HG03575 (cell line): ENCODE measurements around the gene IMMT.
"Not testable (repeated sequence)": the region's sequence is repeated elsewhere in the genome, so short reads cannot be mapped to it uniquely, and the experiment has no call there.

Experiments used
- ATAC-seq: cut with Tn5 transposase; IDR thresholded peaks from one replicate; pipeline ENCODE4 v1.9.1; 2021; ENCODE audit not compliant: unreplicated experiment, insufficient number of reproducible peaks, low FRiP score; ENCODE audit errors: extremely low read depth

Gene IMMT

DNA sequence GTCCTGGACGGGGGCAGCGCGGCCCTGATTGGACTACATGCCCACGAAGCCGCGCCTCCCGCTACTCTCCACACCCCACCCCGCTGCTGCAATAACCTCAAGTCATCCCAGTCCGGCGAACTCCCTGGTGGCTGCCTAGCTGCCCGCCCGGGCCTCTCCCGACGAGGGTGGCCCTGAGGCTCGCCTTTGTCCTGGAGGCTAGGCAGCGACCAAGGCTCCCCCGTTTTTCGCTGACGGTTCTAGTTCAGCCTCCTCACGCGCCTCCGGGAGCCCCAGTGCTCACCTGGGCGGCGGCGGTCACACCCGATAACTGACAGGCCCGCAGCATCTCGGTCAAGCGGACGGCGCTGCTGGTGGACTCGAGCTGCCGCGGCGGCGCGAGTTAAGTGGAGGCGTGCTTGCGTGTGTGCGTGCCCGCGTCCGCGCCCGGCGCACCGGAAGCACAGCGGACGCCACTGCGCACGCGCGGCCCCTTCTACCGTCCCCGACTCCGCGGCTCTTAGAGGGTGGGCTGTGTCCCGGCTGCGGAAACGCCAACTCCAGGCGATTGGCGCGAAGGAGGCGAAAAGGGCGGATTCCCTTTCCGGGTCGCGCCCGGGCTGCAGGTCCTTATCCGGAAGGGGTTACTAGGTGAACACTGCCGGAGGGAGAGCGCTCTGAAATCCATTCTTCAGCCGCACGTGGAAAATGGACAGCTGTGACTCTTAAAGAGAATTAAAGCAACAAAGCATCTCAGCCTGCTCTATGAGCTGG is at the start of gene IMMT:
IMMT (minus strand) TSS at position 408 of the 753 bp plus-strand sequence; CDS start at position 328, 80 bp downstream.
- peak; percentile 63 for ATAC-seq

DNA sequence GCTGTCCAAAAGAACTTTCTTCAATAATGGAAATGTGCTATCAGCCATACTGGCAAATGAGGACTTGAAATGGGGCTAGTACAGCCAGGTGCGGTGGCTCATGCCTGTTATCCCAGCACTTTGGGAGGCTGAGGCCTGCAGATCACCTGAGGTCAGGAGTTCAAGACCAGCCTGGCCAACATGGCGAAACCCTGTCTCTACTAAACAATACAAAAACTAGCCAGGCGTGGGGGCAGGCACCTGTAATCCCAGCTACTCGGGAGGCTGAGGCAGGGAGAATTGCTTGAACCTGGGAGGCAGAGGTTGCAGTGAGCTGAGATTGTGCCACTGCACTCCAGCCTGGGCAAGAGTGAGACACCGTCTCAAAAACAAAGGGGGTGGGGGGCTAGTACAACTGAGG is 49.5 kb upstream of the IMMT start:
- not testable (repeated sequence) for ATAC-seq

DNA sequence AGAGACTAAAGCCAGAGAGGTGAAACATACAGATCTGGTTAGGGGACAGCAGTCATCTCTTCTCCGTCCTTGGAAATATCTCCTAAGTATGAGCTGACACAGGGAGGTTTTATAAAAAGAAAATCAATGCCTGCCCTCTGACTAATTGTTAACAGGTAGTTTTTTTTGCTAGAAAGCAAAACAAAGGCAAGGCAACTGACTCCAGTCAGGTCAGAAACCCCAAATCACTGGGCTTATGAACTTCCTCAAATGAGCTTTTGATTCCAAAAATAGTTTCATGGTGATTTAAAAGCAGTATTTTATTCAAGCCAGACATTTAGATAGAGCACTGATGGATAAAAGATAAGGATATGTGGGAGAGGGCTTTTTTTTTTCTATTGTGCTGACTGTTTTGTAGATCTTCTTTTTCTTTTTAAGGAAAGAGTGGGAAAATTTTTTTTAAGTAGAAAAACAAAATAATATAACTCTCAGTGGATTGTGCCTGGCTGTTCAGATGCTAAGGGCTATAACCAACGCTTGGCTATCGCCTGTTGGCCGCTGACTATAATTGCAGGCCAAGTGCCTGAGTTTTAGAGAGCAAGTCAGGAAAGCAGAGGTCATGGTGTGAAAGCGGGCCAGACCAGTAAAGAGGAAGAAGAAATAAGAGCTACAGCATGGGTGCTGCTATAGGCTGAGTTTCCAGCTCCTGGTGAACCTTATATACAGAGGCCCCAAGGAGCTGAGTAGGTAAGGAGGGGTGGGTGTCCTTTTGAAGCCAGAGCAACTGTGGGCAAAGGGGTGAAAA is 48.9 kb upstream of the IMMT start:
- no peak for ATAC-seq

DNA sequence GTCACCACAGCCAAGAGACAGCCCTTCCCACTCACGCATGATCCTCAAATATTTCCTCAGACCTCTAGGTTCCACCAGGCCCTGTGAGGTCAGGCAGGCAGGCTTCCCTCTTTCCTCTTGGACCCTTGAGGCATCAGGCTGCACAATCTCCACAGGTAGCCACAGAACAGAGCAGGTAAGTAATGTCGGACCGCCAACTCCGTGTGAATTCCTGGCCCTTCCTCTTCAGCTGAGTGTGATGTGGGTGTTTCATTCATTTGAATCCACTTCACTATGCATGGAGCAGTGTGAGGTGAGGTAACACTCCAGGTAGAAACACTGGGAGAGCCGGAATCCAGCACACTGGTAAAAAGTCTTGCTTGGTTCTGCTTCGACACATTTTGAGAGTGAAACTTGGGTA is 48.0 kb upstream of the IMMT start:
- no peak for ATAC-seq

DNA sequence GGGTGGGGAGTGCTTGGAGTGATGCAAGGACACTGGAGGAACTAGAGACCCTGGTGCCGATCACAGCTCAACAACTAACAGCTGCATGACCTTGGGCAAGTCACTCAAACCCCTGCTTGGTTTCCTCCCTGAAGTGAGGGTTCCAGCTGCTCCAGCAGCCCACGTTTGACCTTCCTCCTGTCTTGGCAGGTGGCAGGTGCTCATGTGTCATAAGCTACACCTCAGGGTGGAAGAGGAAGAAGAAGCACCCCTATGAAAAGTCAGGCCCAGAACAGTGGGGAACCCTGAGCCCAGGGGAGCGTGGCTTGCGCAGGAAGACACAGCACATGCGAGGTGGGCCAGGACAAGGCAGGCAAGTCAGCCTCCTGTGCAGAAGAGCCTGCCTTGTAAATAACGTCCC is 46.3 kb upstream of the IMMT start:
- no peak for ATAC-seq

DNA sequence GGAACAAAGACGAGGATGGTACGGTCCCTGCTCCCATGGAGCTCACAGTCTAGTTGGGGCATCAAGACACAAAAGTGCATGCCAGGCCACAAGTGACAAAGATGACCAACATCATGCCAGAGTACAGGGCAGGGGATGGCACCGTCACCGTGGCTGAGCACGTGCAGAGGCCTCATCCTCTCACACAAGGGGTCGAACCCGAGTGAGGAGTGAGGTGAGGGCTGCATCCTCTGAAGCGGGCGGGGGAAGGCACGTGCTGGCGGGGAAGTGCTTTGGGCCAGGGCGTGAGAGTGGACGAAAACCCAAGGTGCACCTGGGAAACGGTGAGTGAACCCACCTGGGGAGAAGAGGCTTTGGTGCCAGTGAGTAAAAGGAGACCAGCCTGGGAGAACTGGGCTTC is 45.0 kb upstream of the IMMT start:
- no peak for ATAC-seq

DNA sequence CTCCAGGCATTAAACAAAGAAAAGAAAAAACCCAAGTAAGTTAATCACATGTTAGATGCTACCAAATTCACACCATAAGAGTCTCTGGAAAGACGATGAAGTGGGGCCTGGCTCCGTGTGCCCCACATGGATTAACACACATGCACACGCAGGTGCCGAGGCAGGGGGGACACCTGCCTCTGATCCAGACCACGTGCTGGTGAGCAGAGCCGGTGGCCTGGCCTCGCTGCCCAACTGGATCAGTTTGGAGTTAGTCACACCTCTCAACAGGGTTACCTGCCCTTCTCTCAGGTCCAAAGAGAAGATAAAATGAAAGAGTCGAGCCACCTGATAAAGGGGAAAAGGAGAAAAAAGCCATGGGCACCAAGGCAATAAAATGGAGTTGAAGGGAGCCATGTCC is 44.5 kb upstream of the IMMT start:
- no peak for ATAC-seq

DNA sequence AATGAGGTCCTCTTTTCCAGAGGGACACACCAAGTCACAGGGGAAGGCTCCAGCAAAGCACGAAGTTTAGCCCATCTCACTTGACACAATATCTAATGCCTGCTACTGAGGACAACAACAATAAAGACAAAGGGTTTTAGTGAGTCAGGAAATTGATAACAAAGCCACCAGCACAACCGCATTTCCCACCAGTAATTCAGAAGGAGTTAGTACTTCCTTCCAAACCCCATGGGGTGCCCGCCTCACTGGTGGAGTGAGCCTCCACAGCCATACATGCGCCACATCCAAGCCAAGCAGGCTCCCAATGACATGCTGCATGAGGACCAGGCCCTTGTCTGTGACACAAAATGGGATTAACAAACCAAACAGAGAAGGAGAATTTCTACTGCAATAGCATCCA is 44.1 kb upstream of the IMMT start:
- ATAC-seq: no peak

DNA sequence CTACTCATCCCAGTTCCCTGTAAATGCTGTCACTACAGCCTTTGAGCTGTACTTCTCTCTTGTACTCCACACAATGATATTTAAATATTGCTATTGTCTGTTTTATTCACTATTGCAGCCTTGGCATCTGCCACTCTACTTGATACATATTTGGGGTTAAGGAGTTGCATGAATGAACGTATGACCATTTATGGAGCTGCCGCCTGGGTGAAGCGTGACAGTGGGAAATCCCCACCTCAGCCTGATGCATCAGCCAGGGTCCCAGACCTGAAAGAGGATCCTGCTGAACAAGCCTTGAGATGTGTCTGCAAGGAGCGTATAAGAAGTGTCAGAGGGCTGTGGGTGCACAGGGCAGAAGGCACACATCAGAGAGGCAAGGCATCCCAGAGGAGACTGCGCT is 43.1 kb upstream of the IMMT start:
- peak; percentile 61 for ATAC-seq

DNA sequence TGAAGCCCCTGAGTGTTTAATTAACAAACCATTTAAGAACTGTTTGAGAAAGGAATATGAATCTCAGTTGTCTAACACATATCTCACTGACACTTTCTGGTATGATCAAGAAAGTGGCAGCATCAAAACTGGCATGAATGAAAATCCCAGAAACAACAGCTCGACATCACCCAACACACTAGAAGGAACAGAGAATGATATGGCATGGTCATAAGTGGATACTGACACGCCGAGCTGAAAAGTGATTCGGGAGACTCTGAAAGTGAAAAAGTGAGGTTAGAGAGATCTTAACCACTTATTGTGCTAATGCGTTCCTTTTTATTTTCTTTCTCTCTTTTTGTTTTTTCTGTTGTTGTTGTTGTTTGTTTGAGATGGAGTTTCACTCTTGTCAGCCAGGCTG is 41.9 kb upstream of the IMMT start:
- ATAC-seq: no peak

DNA sequence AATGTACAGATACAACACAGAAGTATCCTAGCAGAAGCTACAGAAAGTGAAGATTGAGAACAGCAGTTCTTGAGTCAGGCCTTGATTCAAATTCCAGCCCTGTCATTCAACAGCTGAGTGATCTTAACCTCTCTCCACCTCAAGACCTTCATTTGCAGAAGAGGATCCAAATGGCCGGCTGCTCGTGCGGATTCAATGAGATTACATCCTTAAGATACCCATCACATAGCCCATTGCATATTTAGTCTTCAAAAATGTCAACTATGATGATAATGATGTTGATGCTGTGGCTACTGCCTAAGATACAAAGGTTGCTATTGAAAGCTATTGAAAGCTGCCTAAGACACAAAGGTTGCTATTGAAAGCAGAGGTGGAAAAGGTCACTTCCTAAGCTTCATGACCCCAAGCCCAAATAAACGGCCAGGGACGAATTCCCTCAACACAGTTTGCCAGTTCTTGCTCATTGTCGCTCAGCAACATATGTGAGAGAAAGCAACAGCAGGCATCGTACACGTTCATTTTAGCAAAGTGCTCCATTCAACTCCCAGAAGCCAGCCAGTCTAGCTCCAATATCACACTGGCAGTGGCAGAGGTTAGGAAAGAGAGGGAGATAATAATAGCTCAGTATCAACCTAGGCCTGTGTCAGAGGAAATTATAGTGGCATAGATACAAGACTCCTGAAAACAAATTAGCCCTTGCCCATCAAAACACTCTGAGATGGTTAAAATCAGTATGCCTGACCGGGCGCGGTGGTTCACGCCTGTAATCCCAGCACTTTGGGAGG is 40.1 kb upstream of the IMMT start:
- no peak for ATAC-seq

DNA sequence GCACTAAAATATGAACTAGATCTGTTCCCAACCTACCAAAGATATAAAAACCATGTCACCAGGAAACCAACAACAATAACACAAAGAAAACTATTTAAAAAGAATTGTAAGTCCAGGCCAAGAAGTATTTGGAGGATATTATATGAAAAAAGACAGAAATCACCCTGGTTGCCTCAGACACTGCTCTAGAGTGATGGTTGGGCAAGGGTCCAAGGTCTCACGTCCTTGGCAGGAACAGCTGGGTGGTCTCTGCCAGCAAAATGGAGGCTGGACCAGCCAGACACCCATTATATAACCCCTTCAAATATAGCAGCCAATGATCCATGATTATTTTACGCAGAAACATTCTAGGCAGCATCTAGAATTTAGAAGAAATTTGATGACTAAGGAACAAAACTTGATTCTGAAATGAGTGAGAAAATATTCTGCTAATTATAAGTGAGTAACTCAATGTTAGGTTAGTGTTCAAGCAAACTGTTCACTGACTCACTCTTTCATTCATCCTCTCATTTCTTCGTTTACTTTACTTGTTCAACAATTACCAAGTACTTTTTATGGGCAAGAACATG is 39.4 kb upstream of the IMMT start:
- no peak for ATAC-seq

DNA sequence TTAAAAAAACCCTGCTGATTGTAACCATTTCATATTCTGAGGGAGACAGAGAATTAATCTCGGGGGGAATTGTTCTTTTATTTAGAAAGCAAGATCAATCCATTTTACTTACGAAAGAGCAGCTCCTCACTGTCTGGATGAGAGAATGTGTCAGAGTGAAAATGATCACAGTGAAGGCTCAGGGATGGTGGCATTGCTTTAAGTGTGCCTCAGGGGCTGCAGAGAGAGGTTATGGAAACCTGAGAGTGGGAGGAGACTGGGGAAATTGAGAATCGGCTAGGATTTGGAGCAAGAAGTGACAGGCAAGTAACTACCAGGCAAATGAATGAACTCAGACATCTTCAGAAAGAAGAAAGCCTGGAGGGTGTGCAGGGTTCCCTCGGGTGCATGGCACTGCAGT is 38.2 kb upstream of the IMMT start:
- ATAC-seq: no peak

DNA sequence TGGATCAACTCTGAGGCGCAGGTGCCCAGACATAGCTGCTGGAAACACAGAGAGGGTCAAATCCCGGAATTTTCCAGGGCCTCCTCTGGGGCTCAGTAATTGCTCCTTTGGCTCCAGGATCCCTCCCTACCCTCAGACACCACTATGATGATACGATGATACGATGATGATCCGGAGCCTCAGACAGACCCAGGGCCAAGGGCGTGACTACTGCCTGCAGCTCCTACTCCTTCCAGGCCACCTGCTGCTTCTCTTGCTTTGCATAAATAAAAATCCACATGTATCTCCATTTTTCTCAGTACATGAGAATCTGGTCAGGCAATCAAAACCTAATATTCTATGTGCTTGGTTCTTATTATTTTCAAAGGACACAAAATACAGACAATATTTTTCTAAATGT is 37.6 kb upstream of the IMMT start:
- no peak for ATAC-seq

DNA sequence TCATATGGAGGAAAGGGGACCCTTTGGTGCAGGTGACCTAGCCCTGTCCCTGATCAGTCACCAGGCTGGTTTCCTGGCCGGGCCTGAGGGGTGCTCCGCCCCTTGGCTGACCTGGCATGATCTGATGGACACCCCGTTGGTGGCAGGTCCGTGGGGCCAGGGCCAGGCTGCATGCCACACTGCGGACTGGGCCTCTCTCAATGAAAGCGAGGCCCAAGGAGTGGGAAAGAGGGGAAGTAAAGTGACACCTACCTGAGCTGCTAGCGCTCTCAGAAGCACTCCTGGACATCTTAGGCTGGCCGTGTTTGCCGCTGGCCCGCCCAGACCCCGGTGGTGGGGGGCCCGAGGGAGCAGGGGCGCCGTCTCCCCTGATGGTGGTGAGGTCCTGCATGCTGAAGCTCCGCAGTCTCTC is 37.1 kb upstream of the IMMT start:
- no peak for ATAC-seq

DNA sequence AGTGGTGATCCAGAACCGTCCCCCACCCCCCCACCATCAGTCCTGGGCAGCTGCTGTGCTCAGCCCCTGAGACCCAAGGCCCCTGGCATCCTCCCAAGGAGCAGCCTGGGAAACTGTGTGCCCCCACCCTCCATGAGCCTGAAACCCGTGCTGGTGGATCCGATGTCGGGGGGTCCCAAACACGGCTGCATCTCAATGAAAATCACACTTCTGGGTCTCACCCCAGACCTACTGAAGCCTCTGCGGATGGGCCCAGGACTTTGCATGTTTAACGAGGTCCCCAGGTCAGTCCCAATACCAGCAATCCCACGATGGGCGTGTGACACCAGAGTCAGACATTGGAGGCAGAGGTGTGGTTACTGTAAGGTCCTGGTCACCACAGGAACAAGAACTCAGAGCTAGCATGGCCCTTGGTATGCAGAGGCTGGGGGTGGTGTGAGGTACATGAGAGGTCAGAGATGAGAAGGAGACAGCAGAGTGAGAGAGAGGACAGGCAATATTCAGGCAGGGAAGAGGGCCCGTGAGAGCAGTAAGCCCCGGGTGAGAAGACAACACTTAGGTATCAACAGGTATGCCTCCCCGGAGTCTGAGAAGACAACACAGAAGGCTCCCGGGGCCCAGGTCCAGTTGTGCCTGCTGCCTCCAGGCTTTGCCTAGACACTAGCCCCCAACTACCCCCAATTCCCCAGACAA is 36.6 kb upstream of the IMMT start:
- no peak for ATAC-seq

DNA sequence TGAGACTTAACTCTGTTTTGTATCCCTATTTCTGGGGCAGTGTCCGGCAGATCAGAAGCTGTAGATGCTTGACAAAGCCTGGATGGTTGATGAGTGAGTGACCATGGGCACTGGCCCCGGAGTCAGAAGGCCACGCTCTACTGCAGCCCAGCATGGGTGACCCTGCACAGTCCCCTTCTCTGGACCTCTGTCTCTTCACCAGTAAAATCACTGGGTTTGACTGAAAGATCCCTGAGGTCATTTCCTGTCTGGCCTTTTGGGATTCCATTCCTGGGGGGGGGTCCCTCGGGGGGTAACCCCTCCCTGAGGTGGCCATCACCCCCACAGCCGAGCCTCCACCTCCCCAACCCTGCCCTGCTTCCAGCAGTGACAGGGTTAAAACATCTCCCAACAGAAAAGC is 35.7 kb upstream of the IMMT start:
- no peak for ATAC-seq

DNA sequence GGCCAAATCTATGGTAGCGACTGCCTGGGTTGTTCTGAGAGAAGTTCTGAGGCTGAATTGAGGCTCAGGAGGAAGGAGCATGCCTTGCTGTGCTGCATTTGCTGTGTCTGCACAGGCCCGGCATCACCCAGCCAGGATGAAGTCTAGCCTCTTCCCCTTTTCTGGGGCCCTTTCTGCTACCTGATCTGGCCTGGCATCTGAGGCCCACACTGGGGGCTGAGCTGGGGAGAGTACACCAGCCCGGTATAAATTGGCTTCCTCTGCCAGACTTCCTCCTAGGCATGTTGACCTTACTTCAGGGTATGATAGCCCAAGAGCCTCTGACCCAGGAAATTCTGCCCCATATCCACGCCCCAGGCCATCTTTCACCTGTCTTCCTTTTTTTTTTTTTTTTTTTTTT is 34.0 kb upstream of the IMMT start:
- no peak for ATAC-seq

DNA sequence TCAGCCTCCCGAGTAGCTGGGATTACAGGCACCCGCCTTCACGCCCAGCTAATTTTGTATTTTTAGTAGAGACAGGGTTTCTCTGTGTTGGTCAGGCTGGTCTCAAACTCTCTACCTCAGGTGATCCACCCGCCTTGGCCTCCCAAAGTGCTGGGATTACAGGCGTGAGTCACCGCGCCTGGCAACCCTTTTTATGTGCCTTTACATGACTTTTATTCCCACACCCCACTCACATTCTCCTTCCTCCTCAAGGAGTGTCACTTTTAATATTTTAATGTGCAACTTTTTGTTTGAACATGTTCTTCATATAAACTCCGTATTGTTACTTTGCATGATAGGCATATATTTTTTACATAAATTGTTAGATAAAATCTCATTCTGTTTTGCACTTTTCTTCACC is 33.3 kb upstream of the IMMT start:
- ATAC-seq: not testable (repeated sequence)
